Activated naive CD4-positive, alpha-beta T cell treated with Interleukin-2 at 50 U/mL for 16 hours (primary cell): ENCODE results near the gene SLC9A3.

Experiments
- DNase-seq: peaks from one replicate; pipeline ENCODE4 v3.0.0-alpha.2; 2020

Gene SLC9A3

DNA sequence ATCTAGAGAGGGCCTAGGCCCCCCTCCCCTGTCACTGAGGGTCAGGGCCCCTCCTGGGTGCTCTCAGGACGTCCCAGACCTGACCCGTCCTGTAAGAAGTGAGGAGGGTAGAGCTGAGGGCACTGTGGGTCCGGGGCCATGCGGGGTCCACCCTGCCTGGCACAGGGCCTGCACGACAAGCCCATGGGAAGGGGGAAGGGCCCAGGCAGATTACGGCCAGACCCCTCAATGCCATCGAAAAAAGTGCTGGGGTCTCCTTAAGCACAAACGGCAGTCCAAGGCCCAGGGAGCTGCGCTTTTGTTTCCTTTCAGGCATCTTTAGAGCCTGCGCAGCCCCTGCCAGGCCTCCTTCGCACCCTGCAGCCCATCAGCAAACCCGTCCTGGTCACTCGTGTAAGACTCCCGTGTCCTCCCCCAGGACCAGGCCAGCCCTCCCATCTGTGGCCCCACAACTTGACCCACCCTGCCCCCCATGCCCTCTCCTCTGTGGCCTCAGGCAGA lies 85.7 kb downstream of the SLC9A3 start:
- no peak for DNase-seq

DNA sequence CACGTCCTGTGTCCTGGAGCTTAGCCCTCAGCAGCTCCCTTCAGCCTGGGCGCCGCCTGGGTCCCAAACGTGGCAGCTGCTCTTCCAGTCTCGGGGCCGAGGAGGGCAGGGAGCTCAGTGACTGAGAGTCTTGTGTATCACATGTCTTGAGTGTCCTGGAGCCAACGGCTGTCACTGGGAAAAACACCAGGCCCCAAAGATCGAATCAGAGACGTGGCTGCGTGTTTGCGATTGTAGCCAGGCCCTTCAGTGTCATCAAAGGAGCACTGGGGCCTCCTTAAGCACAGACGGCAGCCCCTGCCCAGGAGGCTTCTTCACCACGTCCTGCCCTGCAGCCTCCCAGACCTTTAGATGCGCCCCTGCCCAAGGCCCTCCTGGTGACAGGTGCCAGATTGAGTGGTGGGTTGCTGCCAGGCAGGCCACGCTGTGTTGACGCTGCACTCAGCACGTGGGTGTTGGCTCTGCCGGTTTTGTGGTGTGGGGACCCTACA lies 86.9 kb downstream of the SLC9A3 start:
- no peak for DNase-seq

DNA sequence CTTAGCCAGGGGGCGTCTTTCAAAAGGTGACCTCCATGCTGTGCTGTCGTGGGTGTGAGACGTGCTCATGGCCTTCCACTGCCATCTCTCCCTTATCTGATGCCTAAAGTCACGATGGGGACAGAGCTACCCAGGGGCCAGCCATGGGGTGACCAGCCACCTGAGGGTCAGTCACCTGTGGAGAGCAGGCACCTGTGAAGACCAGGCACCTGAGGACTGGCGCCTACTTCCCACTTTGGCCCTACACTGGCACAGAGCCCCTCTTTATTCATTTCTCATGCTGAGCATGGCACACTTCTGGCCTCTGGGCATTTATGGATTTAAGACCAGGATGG lies 87.6 kb downstream of the SLC9A3 start:
- DNase-seq = no peak

DNA sequence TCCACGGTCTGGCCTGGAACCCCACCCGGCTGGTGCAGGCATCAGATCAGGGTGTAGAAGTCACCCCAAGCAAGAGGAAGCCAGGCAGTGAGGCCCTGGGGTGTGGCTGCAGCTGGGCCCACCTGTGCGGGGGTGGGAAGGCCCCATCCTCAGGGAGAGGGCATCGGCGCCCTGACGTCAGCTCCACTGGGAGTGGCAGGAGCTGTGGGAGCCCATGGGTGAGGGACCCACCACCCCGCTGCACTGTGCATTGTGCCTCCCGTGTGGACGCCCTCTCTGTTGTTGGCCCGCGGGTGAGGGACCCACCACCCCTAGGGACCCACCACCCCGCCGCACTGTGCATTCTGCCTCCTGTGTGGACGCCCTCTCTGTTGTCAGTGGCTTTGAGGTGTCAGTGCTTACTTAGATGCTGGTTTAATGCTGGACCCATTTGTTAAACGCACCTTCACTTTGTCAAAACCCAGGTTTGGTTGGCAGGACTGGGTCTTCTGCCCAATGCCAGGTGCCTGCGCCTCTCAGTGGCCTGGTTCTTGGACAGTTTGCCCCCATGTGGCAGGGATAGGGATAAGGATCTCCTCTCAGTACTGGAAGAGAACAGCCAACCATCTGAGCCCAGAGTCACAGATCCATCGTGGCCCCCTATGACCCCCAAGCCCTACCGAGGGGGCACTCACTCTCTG lies 88.1 kb downstream of the SLC9A3 start:
- no peak for DNase-seq

DNA sequence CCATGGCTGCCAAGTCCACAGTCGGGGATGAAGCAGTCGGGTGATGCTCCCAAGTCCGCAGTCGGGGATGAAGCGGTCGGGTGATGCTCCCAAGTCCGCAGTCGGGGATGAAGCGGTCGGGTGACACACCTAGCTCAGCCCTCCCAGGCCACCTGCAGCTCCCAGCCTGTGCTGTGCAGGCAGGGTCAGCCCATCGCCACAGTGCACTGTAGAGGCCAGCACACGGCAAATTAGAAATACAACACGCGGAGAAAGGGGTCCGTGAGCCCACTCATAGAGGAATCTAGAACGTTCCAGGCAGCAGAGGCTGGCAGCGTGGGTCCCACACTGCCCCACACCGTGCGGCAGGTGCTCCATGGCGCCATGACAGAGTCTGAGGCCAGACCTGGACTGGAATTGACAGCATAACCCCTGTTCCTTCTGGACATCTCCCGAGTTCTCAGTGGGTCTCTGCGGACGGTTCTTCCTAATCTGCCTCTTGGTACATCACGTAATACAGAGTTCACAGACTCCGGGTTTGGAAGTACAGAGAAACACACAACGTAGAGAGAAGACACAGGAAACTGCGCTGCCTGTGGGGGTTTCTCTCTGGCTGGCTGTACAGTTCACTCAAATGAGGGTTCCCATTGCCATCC lies 89.0 kb downstream of the SLC9A3 start:
- no peak for DNase-seq

DNA sequence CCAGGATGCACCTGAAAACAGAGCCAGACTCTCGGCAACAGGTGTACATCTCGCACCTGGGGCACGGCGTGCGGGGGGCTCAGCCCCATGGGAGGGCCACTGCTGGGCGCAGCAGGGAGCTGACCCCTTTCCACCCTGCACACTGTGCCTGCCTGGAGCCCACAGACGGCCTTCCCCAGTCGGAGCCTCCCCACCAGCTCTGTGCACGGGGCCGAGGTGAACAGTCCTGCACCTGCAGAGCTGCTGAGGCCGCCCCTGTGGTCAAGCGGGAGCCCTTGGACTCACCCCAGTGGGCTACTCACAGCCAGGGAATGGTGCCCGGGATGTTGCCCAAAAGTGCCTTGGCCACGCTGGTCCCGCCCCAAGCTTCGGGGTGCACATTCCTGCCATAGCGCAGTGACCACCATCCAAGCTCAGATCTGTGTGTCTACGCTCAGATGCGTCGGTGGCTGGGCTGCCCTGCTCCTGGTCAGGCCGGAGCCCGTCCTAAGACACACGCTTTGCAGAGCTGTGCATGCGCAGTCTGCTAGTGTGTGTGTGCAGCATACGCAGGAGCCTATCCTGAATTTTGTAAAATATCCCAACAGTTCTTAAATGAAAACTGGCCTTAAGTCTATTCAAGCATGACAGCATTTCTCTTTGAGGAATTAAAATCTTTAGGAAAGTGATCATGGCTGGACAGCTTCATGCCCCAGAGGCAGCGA lies 89.7 kb downstream of the SLC9A3 start:
- DNase-seq = no peak

DNA sequence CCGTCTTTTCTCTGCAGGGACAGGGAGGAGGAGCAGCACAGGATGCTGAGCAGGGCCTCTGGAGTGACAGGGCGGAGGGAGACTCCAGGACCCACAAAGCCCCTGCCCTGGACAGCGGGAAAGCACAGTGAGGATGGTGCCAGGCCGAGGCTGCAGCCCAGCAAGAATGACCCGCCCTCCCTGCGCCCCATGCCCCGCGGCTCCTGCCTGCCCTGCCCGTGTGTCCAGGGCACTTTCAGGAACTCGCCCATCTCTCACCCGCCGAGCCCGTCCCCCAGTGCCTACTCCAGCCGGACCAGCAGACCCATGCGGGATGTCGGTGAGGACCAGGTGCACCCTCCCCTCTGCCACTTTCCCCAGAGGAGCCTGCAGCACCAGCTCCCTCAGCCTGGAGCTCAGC lies 90.4 kb downstream of the SLC9A3 start:
- DNase-seq = no peak

DNA sequence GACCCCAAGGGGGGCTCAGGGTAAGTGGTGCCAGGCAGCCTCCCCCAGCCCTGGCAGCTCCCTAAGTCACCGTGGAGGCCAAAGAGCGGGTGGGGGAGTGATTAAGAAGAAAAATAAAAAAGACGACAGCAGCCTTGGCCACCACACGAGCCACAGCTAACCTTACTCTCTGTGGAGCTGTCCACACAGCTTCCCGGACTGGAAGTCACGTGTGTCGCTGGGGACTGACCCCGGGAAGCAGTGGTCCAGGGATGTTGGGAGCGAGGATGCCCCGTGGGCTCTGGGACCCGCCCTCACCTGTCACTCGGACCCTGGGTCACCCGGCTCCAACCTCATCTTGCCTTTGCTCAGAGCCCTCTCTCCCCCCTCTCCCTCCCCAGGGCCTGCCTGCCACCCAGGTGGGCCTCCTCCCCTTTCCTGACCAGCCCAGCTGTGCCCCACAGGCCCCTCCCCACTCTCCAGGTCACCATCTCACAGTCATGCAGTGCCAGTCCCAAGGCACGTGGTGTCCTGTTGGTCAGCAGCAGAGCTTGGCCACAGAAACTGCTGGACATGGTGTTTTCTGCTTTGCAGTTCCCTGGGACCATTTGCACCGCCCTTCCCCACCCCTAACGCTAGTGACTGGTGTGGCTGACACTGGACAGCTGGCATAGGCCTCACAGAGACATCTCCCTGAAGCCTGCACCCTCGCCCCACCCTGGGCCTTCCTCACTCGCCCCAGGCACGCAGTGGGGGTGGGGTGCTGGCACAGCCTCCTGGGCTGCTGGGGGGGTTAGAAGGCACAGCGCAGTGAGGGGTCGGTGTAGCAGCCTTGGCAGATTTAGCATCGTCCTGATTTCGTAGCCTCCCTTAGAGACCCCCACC lies 91.1 kb downstream of the SLC9A3 start:
- DNase-seq = no peak

DNA sequence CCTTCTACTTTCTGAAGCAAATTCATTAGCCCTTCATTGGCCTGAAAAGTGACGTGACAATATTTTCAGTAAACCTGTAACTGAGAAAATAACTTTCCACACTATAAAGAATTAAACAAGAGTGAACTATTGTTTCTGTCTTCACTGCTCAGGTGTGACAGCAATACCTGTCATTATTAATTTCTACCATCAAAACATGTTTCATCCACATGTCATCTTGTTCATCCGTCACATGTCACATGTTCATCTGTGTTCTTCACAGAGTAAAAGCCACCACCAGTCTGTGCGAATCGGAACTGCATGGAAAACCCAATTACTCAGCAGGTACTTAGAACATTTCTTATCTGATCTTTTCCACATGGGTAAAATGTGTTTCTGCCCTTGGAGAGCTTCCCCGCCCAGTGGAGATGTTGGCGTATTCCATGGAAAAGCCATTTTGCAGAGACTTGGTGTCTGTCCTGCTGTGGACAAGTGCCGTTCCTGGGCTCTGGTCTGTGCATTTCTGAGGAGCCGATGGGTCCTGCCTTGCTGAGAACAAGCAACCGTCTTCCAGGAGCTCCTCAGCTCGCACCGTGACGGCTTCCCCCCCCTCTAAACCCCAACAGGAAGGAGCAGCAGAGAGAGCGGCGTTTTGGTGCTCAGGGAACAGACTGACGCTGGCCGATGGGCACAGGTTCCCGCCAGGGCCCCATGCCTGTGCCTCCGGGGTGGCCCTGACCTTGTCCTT lies 91.9 kb downstream of the SLC9A3 start:
- DNase-seq = no peak

DNA sequence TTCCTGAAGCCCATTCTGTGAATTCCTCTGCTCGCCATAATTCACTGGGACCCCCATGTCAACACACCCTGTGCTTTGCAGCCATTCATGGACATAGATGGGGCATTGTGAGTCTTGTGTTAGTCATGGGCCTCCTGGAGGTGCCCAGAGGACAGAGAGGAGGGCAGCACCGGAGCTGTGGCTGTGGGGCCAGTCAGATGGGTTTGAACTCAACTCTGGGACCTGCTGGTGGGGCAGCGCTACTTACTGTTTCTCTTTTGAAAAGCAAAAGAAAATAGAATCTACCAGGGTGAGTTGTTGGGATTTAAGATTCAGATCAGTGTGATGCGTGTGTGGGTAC lies 92.6 kb downstream of the SLC9A3 start:
- no peak for DNase-seq

DNA sequence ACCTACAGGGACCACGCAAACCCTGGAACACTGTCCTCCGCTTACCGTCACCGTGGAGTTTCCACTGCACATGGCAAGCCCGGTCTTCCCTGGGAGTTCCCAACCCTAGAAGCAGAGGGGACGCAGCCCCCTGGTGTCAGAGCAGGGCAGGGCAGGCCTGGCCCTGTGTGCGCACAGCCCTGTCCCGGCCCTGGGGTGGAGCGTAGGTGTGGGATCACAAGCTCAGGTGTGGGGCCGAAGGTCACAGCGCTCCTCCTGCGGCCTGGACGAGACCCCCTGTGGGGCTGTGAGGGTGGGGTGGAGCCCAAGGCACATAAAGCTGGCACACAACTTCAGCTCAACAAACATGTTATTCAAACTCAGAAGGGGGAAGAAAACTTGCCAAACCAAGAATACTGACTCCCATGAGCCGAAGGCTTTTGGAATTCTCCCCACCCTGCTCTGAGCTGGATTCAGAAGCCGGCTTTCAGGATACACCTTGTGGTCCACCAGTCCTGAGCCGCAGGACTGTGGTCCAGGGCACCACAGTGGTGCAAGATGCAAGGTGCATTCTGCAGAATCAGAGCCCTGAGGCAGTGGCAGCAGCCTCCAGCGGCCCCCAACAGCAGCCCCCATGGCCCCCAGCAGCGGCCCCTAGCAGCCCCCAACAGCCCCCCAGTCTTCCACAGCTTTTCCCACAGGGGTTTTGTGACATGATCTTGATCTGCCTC lies 93.1 kb downstream of the SLC9A3 start:
- peak; percentile 50 for DNase-seq

DNA sequence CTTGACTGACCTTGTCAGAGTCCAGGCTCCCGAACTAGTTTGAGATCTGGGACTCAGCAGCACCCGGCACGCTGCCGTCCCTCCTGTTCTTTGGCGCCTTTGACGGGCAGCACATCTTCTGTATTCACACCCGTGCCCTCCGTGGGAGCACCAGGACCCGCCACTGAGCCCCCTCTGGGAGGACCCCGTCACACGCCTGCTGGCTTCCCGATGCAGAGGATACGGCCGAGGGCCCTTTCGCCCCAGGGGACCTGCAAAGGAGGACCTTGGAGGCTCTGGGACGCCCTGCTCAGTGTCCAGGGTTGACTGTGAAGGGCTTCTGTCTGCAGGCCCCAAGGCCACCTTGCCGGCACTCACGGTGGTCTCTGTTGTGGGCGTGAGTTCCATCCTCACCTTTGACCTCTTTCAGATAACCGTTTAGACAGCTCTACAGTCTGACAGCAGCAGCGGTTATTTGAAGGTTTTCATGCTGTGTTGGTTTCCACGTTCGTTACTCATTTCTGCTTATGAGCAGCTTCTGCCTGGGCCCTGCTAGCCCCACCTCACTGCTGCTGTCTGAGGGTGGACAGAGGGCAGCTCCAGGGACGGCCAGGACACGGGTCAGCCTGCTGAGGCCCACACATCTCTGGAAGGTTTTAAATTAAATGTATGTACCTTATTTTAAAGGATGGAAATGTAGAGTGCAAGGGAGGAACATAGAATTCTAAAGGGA lies 93.9 kb downstream of the SLC9A3 start:
- DNase-seq = no peak

DNA sequence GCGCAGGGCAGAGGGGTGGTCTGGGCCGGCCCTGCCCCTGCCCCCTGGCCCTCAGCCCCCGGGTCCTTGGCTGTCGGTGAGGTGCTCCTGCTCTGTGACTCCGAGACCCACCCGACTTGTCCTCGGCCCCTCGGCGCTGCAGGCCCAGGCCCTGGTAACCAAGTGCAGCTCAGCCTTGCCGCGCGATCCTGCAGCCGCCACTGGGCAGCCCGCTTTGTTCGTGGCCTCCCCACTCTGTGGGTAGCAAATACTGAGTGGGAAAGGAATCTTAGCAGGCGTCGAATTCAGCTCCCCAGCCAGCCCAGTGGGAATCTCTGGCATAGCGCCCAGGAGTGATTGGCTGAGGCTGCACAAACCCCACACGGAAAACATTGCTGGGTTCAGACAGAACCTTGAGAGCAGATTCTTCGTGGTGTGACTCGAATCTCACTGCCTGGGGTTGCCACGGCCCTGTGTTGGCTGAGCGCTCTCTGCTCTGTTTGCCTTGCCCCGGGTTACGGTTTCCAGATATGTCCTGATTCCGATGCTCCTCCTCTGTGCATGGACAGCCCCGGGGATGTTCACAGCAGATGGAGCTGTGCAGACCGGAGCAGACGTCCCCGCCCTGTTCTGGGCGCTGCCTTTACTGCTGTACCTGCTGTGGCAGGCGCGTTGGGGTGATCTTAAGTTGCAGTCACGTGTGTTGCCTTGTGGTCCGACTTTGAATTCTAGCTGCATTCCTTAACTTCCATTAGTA lies 94.6 kb downstream of the SLC9A3 start:
- no peak for DNase-seq

DNA sequence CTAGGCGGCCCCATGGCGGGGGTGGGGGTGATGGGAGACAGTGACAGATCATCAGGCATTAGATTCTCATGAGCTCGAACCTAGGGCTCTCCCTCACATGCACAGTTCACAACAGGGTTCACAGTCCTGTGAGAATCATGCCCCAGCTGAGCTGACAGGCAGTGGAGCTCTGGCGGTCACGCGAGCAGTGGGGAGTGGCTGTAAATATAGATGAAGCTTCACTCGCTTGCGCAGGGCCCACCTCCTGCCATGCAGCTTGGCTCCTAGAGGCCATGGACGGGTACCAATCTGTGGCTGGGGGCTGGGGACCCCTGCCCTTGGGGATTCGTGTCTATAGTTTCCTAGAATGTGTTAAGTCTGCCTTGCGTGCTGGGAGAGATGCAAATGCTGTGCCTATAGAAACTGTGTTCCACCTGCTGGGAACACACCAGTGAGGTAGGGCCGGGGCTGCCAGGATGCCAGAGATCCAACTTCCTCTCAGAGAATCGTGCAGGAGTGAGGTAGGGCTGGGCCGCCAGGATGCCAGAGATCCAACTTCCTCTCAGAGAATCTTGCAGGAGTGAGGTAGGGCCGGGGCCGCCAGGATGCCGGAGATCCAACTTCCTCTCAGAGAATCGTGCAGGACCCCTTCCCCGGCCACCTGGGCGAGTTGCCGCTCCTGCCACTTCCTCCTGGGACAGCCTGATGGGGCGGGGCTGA lies 95.3 kb downstream of the SLC9A3 start:
- no peak for DNase-seq

DNA sequence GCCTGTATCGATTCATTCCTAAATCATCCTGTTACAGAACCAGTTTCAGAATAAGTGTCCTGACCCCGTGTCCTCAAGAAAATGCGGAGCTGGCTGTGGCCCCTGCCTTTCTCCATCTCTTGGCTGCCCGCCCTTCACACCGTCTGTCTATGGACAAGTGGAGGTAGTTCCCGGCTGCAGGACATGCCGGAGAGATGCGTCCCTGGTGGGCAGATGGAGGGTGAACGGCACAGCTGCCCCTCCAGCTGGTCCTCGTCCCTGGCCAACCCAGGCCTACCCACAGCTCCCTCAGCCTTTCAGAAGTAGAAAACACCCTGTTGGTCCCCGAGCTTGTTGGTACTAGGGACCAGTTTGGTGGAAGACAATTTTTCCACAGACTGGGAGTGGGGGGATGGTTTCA lies 96.0 kb downstream of the SLC9A3 start:
- no peak for DNase-seq

DNA sequence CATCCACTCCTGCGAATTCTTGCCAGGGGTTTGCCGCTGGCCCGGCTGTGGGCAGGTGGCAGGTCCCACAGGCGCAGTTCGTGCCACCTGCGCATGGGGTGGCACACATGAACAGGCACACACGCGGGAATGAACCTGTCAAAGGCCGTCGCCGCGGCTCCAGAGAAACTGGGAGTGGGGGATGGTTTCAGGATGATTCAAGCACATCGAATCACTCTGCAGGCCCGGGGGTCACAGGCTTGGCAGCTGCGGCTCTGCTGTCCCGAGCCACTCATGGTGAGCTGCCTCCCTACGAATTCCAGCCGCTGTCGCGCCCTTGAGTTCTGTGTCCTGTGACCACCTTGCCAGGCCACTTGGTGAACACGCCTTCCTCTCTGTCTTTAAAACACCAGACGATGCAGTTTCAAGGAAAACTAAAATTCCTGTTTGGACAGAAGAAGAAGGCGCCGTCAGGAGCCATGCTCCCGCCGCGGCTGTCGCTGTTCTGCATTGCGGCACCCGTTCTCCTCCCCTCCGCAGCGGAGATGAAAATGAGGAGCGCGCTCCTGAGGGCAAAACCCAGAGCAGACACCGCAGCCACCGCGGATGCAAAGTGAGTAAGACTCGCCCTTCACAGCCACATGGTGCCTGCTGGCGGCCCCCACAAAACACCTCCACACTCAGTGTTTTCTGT lies 96.7 kb downstream of the SLC9A3 start:
- DNase-seq = no peak

DNA sequence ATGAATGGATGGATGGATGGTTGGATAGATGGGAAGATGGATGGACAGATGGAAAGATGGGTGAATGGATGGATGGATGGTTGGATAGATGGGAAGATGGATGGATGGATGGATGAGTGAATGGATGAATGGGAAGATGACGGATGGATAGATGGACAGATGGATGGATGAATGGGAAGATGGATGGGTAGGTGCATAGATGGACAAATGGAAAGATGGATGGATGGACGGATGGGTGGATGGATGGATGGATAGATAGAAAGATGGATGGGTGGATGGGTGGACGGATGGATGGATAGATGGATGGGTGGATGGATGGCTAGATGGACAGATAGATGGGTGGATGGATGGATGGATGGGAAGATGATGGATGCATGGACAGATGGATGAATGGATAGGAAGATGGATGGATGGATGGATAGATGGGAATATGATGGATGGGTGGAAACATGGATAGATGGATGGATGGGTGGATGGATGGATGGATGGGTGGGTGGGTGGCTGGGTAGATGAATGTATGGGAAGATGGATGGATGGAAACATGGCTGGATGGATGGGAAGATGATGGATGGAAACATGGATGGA lies 97.8 kb downstream of the SLC9A3 start:
- no peak for DNase-seq

DNA sequence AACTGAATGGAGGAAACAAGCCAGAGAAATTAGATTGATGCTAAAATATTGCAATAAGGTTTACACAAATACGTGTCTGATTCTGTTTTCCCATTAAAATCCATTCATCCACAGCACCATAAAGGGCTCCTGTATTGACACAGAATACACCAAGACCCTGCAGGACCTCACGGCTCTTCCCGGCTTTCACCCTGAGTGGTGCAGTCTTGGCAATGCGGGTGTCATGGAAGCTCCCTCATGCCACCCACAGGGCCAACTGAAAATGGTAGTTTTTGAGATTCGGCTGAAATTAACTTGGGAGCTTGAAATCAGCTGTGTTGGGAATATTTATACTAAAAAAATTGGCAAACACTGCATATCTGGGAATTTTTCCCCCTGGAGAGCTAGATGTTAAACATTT lies 98.5 kb downstream of the SLC9A3 start:
- no peak for DNase-seq
